CD8-positive, alpha-beta memory T cell (primary cell): ENCODE measurements around the gene GPRIN2. TPM values are rescaled to one million over a fixed set of nuclear protein-coding genes. Genes with fewer than 3 reads are reported as not detected.
"Not testable (repeated sequence)": the region's sequence is repeated elsewhere in the genome, so short reads cannot be mapped to it uniquely, and the experiment has no call there.

Experiments used
- CTCF ChIA-PET: fragments of 350-600 bp; sonication (Branson Sonifier 250); formaldehyde crosslinking; loops from one replicate; lab custom pipeline; 2021; ENCODE audit warnings: antibody characterized with exemption; lab: Charles Lee
- POLR2A ChIA-PET: fragments of 350-600 bp; sonication (Branson Sonifier 250); formaldehyde crosslinking; loops from one replicate; lab custom pipeline; 2021; ENCODE audit warnings: antibody characterized with exemption; lab: Charles Lee
- DNase-seq, 5 donors: peaks; one replicate each; pipeline versions ENCODE4 v3.0.0 to v3.0.0-alpha.2; 2020 to 2022; ENCODE audit warnings: mixed read lengths in 1 of 5
- H3K27ac ChIP-seq: one replicate; pipeline ENCODE4 v1.7.0; 2013; ENCODE audit warnings: low read depth, mild to moderate bottlenecking, low read length, moderate library complexity
- H3K27me3 ChIP-seq: 2 replicates; pipeline ENCODE4 v1.7.0; 2013; ENCODE audit warnings: low read length, mild to moderate bottlenecking; ENCODE audit not compliant: insufficient read depth, poor library complexity, severe bottlenecking
- H3K36me3 ChIP-seq: 2 replicates; pipeline ENCODE4 v1.7.0; 2013; ENCODE audit warnings: mild to moderate bottlenecking, low read length, moderate library complexity; ENCODE audit not compliant: insufficient read depth
- H3K4me1 ChIP-seq: 2 replicates; pipeline ENCODE4 v1.7.0; 2013; ENCODE audit warnings: mild to moderate bottlenecking, low read length, moderate library complexity; ENCODE audit not compliant: insufficient read depth
- H3K4me3 ChIP-seq: 2 replicates; pipeline ENCODE4 v1.7.0; 2013; ENCODE audit warnings: mild to moderate bottlenecking, low read length
- H3K9me3 ChIP-seq: 2 replicates; pipeline ENCODE4 v1.7.0; 2013; ENCODE audit warnings: mild to moderate bottlenecking, low read length
- H3K27ac Mint-ChIP-seq, 8 donors: one replicate each; pipeline ENCODE4 v1.8.0; 2020 to 2021; ENCODE audit warnings: mixed read lengths in 8 of 8, mild to moderate bottlenecking in 6 of 8, inconsistent platforms in 3 of 8, moderate library complexity in 3 of 8
- H3K27me3 Mint-ChIP-seq, 2 donors: one replicate each; pipeline ENCODE4 v1.8.0; 2020 to 2021; ENCODE audit warnings: mixed read lengths in 2 of 2, mild to moderate bottlenecking in 1 of 2, moderate library complexity in 1 of 2
- H3K36me3 Mint-ChIP-seq, 3 donors: one replicate each; pipeline ENCODE4 v1.8.0; 2020 to 2021; ENCODE audit warnings: mixed read lengths in 3 of 3, inconsistent platforms in 1 of 3, mild to moderate bottlenecking in 1 of 3
- H3K4me1 Mint-ChIP-seq, 3 donors: one replicate each; pipeline ENCODE4 v1.8.0; 2020 to 2021; ENCODE audit warnings: mixed read lengths in 3 of 3, inconsistent platforms in 1 of 3, mild to moderate bottlenecking in 1 of 3
- H3K4me3 Mint-ChIP-seq, 7 donors: one replicate each; pipeline ENCODE4 v1.8.0; 2020 to 2021; ENCODE audit warnings: mixed read lengths in 7 of 7, mild to moderate bottlenecking in 6 of 7, moderate library complexity in 4 of 7, inconsistent platforms in 2 of 7
- H3K9me3 Mint-ChIP-seq, 5 donors: one replicate each; pipeline ENCODE4 v1.8.0; 2020 to 2022; ENCODE audit warnings: mixed read lengths in 5 of 5, mild to moderate bottlenecking in 3 of 5, moderate library complexity in 2 of 5, inconsistent platforms in 1 of 5
- polyA plus RNA-seq: library from polyadenylated mRNA; unstranded; fragments of 300-500 nt; fragmentation: Illumina TruSeq; gene quantifications from one replicate; pipeline ENCODE4 v1.2.3, GENCODE V29; 2021
- total RNA-seq, 2 experiments: library from RNA; stranded (reverse); gene quantifications; one replicate each; pipeline ENCODE4 v1.2.3, GENCODE V29; 2021

The GPRIN2 gene
- total and polyA plus RNA-seq, 3 experiments from 2014 or later, result not detected

GRCh38 chr10:46518028-46518725 is 38.3 kb downstream of the GPRIN2 start:
- Histone ChIP-seq H3K36me3 (no peaks in the 10 kb centered on the region), H3K27me3 (no peaks in the 10 kb centered on the region), H3K27ac (no peak overlapping the region), H3K9me3 (no peaks in the 10 kb centered on the region), H3K4me3 (no peak overlapping the region), H3K4me1 (no peaks in the 10 kb centered on the region)
- Mint-ChIP-seq H3K36me3 (no peaks in the 10 kb centered on the region), H3K4me3 (no peak overlapping the region), H3K27me3 (peaks cover 4 to 5% of the 10 kb centered on the region in 2 donors), H3K9me3 (no peaks in the 10 kb centered on the region), H3K4me1 (no peaks in the 10 kb centered on the region), H3K27ac (no peak overlapping the region)
- ChIA-PET POLR2A (no interaction called here), CTCF (no interaction called here)
- DNase-seq, result peak in 1 of 5 donors; percentile 41

GRCh38 chr10:46517541-46517940 is 38.9 kb downstream of the GPRIN2 start:
- Histone ChIP-seq H3K4me3 (no peak overlapping the region), H3K9me3 (no peaks in the 10 kb centered on the region), H3K36me3 (no peaks in the 10 kb centered on the region), H3K27me3 (no peaks in the 10 kb centered on the region), H3K27ac (no peak overlapping the region), H3K4me1 (no peaks in the 10 kb centered on the region)
- no peak overlapping the region for H3K4me3 Mint-ChIP-seq
- H3K4me1 Mint-ChIP-seq, result no peaks in the 10 kb centered on the region
- H3K9me3 Mint-ChIP-seq, result no peaks in the 10 kb centered on the region
- no peaks in the 10 kb centered on the region for H3K36me3 Mint-ChIP-seq
- peak in 1 of 5 donors; percentile 39 for DNase-seq
- H3K27ac Mint-ChIP-seq, result no peak overlapping the region
- peaks cover 4 to 5% of the 10 kb centered on the region in 2 donors for H3K27me3 Mint-ChIP-seq
- POLR2A ChIA-PET, result no interaction called here
- CTCF ChIA-PET, result no interaction called here

DNA sequence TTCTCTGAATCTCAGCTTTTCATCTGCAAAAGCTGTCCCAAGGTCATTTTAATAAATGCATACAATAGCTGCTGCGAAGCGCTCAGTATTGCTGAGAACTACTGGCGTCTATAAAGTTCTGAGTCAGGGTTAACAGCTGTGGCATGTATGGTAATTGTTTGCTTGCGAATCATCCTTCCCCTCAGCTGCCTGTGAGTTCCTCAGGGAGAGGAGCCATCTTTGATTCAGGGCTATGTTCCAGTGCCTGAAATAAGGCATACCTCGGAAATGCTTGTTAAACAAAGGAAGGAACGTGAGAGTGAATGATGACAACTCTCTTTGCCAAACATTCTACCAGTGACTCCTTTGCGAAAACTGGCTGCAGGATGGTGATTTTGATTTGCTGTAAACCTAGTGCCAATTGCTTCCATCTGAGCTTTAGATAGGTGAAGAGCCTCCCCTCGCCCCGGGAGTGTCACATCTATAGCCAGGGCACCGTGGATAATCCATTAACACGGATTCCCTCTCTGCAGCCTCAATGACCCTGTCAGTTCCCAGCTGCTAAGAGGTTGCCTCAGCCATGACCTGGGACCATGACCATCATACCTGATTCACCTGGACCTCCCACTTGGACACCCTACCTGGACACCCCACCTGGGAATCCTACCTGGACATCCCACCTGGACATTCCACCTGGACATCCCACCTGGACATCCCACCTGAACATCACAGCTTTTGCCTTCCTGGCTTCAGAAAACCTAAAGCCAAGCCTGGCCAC is 39.6 kb downstream of the GPRIN2 start:
- Mint-ChIP-seq H3K27ac (no peak overlapping the region), H3K4me1 (no peaks in the 10 kb centered on the region), H3K36me3 (no peaks in the 10 kb centered on the region), H3K27me3 (peaks cover 4 to 5% of the 10 kb centered on the region in 2 donors), H3K4me3 (no peak overlapping the region), H3K9me3 (no peaks in the 10 kb centered on the region)
- Histone ChIP-seq H3K27me3 (no peaks in the 10 kb centered on the region), H3K9me3 (no peaks in the 10 kb centered on the region), H3K36me3 (no peaks in the 10 kb centered on the region), H3K27ac (no peak overlapping the region), H3K4me1 (no peaks in the 10 kb centered on the region), H3K4me3 (no peak overlapping the region)
- DNase-seq, result peak in 1 of 5 donors; percentile 40
- CTCF ChIA-PET, result no interaction called here
- POLR2A ChIA-PET, result no interaction called here

DNA sequence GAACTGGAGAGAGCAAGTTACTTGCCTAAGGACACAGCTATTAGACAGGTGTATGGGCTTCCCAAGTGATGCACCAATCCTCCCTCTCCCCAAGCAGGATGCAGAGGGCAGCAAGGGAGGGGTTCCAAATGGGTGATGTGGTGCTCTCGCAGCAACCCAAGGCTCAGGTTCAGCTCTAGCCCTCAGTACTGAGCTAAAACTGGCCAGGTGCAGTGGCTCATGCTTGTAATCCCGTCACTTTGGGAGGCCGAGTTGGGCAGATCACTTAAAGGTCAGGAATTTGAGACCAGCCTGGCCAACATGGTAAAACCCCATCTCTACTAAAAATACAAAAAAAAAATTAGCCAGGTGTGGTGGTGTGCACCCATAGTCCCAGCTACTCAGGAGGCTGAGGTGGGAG is 40.7 kb downstream of the GPRIN2 start:
- no peak overlapping the region for H3K4me3 Mint-ChIP-seq
- H3K27ac ChIP-seq, result no peak overlapping the region
- peak in 1 of 5 donors; percentile 40 for DNase-seq
- POLR2A ChIA-PET, result interaction anchor here (0.6 kb wide), 1 partner anchor 1265 kb away, joined by 3 read pairs; no protein-coding TSS in a partner anchor
- no peaks in the 10 kb centered on the region for H3K9me3 Mint-ChIP-seq
- no peak overlapping the region for H3K27ac Mint-ChIP-seq
- H3K27me3 ChIP-seq, result no peaks in the 10 kb centered on the region
- no peak overlapping the region for H3K4me3 ChIP-seq
- H3K4me1 ChIP-seq, result no peaks in the 10 kb centered on the region
- H3K27me3 Mint-ChIP-seq, result peaks cover 4 to 5% of the 10 kb centered on the region in 2 donors
- no peaks in the 10 kb centered on the region for H3K4me1 Mint-ChIP-seq
- no peaks in the 10 kb centered on the region for H3K9me3 ChIP-seq
- no peaks in the 10 kb centered on the region for H3K36me3 ChIP-seq
- CTCF ChIA-PET, result no interaction called here
- H3K36me3 Mint-ChIP-seq, result no peaks in the 10 kb centered on the region

DNA sequence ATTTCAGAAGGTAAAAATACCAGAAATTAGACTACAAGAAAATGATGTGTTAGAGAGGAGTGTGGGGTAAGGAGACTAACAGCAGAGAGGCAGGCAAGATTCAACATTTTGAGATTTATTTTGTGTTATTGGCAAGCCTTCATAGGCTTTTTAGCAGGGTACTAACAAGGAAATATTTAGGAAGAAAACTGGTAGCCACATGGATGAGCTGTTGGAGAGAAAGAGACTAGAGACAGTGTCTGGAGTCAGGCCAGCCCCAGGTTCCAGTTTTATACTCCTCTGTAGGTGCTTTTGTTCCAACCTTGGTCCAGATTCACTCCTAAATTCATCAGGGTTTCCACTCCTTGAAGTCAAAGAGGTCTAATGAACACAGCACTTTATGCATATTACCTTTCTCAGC is 41.1 kb downstream of the GPRIN2 start:
- Mint-ChIP-seq H3K4me1 (no peaks in the 10 kb centered on the region), H3K9me3 (no peaks in the 10 kb centered on the region), H3K27me3 (peaks cover 4 to 5% of the 10 kb centered on the region in 2 donors), H3K36me3 (no peaks in the 10 kb centered on the region), H3K27ac (no peak overlapping the region), H3K4me3 (no peak overlapping the region)
- H3K4me1 ChIP-seq, result no peaks in the 10 kb centered on the region
- H3K27ac ChIP-seq, result no peak overlapping the region
- ChIA-PET POLR2A (no interaction called here), CTCF (no interaction called here)
- H3K9me3 ChIP-seq, result no peaks in the 10 kb centered on the region
- no peak overlapping the region for H3K4me3 ChIP-seq
- no peaks in the 10 kb centered on the region for H3K36me3 ChIP-seq
- H3K27me3 ChIP-seq, result no peaks in the 10 kb centered on the region
- no peak for DNase-seq

GRCh38 chr10:46514899-46515298 is 41.6 kb downstream of the GPRIN2 start:
- ChIA-PET POLR2A (no interaction called here), CTCF (no interaction called here)
- Histone ChIP-seq H3K9me3 (no peaks in the 10 kb centered on the region), H3K4me1 (no peaks in the 10 kb centered on the region), H3K36me3 (no peaks in the 10 kb centered on the region), H3K27me3 (no peaks in the 10 kb centered on the region), H3K4me3 (no peak overlapping the region), H3K27ac (no peak overlapping the region)
- Mint-ChIP-seq H3K27ac (no peak overlapping the region), H3K27me3 (peaks cover 4 to 5% of the 10 kb centered on the region in 2 donors), H3K9me3 (no peaks in the 10 kb centered on the region), H3K36me3 (no peaks in the 10 kb centered on the region), H3K4me3 (no peak overlapping the region), H3K4me1 (no peaks in the 10 kb centered on the region)
- peak in 1 of 5 donors; percentile 35 for DNase-seq

GRCh38 chr10:46514431-46514861 is 42.0 kb downstream of the GPRIN2 start:
- no peaks in the 10 kb centered on the region for H3K9me3 Mint-ChIP-seq
- no peak overlapping the region for H3K4me3 Mint-ChIP-seq
- POLR2A ChIA-PET, result interaction anchor here (0.6 kb wide), 1 partner anchor 16 kb away, joined by 3 read pairs; no protein-coding TSS in a partner anchor
- no peak overlapping the region for H3K27ac Mint-ChIP-seq
- H3K36me3 ChIP-seq, result no peaks in the 10 kb centered on the region
- no peak overlapping the region for H3K27ac ChIP-seq
- H3K36me3 Mint-ChIP-seq, result no peaks in the 10 kb centered on the region
- H3K4me3 ChIP-seq, result no peak overlapping the region
- no peaks in the 10 kb centered on the region for H3K4me1 Mint-ChIP-seq
- H3K27me3 ChIP-seq, result no peaks in the 10 kb centered on the region
- peaks cover 4 to 5% of the 10 kb centered on the region in 2 donors for H3K27me3 Mint-ChIP-seq
- H3K9me3 ChIP-seq, result no peaks in the 10 kb centered on the region
- H3K4me1 ChIP-seq, result no peaks in the 10 kb centered on the region
- CTCF ChIA-PET, result no interaction called here
- DNase-seq, result peak in 1 of 5 donors; percentile 17

- POLR2A ChIA-PET, H3K9me3 ChIP-seq, H3K4me1 Mint-ChIP-seq, H3K4me1 ChIP-seq, H3K36me3 ChIP-seq, H3K4me3 ChIP-seq, H3K27me3 ChIP-seq, H3K9me3 Mint-ChIP-seq, H3K27me3 Mint-ChIP-seq, H3K4me3 Mint-ChIP-seq, CTCF ChIA-PET, DNase-seq, H3K27ac Mint-ChIP-seq, H3K27ac ChIP-seq, H3K36me3 Mint-ChIP-seq: not testable (repeated sequence)
Observed at GRCh38 chr10:46513333-46513732, 43.1 kb downstream of the GPRIN2 start.
